HL-60/S4 treated with phorbol 12-myristate 13-acetate at 8.2 ng/mL for 4 days and 3 days (cell line): Measurements from ENCODE around the gene ALOX15.
"Not testable (repeated sequence)": the region's sequence is repeated elsewhere in the genome, so short reads cannot be mapped to it uniquely, and the experiment has no call there.

Source experiments
- in situ Hi-C: fragments of 300-500 bp; cut with MboI; formaldehyde crosslinking; loops from 2 replicates; pipeline ENCODE4 v1.15.0; 2022; ENCODE audit warnings: low sequenced_read_pairs

ALOX15 gene

GRCh38 chr17:4652997-4653396 lies 11.5 kb upstream of the ALOX15 start:
- in situ Hi-C loops = no loop called here

- in situ Hi-C loops = no loop called here
Observed at GRCh38 chr17:4648741-4649140, 7.3 kb upstream of the ALOX15 start.

GRCh38 chr17:4645642-4646041 lies 4.2 kb upstream of the ALOX15 start:
- in situ Hi-C loops = no loop called here

- in situ Hi-C loops = no loop called here
Observed at GRCh38 chr17:4643676-4644075, 2.2 kb upstream of the ALOX15 start.

- in situ Hi-C loops = no loop called here
Observed at GRCh38 chr17:4642286-4642685, 808 bp upstream of the ALOX15 start.

GRCh38 chr17:4640569-4641188 lies 799 bp downstream of the ALOX15 start:
- in situ Hi-C loops = not testable (repeated sequence)

- in situ Hi-C loops = not testable (repeated sequence)
Observed at GRCh38 chr17:4639301-4640059, 2.0 kb downstream of the ALOX15 start.

- in situ Hi-C loops = not testable (repeated sequence)
Observed at GRCh38 chr17:4638766-4639165, 2.7 kb downstream of the ALOX15 start.

- in situ Hi-C loops = no loop called here
Observed at GRCh38 chr17:4636474-4637100, 4.9 kb downstream of the ALOX15 start.

- in situ Hi-C loops = no loop called here
Observed at GRCh38 chr17:4635823-4636375, 5.6 kb downstream of the ALOX15 start.

- in situ Hi-C loops = no loop called here
Observed at GRCh38 chr17:4634976-4635375, 6.5 kb downstream of the ALOX15 start.

GRCh38 chr17:4633643-4634042 lies 7.8 kb downstream of the ALOX15 start:
- in situ Hi-C loops = no loop called here

GRCh38 chr17:4632581-4632920 lies 8.9 kb downstream of the ALOX15 start:
- in situ Hi-C loops = no loop called here

- in situ Hi-C loops = no loop called here
Observed at GRCh38 chr17:4631836-4632580, 9.5 kb downstream of the ALOX15 start.

- in situ Hi-C loops = no loop called here
Observed at GRCh38 chr17:4631431-4631830, 10.0 kb downstream of the ALOX15 start.

- in situ Hi-C loops = no loop called here
Observed at GRCh38 chr17:4626734-4627256, 14.7 kb downstream of the ALOX15 start.

- in situ Hi-C loops = no loop called here
Observed at GRCh38 chr17:4625181-4625617, 16.3 kb downstream of the ALOX15 start.

GRCh38 chr17:4624451-4624911 lies 17.0 kb downstream of the ALOX15 start:
- in situ Hi-C loops = not testable (repeated sequence)

- in situ Hi-C loops = no loop called here
Observed at GRCh38 chr17:4623249-4623648, 18.2 kb downstream of the ALOX15 start.

GRCh38 chr17:4622375-4622774 lies 19.1 kb downstream of the ALOX15 start:
- in situ Hi-C loops = no loop called here
